Uterus (tissue), 2 donors: ENCODE data around the gene IQUB.

Source experiments
- POLR2A ChIP-seq, 2 donors: fragments of 450-650 bp; IDR thresholded peaks; one replicate each; pipeline ENCODE4 v1.6.1; 2016; ENCODE audit warnings: antibody characterized with exemption in 2 of 2, mild to moderate bottlenecking in 1 of 2, moderate library complexity in 1 of 2
- TF ChIP-seq, protein P1 (sequence below), 4 experiments: fragments of 200-600 bp in 2 of 4; fragments of 450-650 bp in 2 of 4; sonication (generic) in 2 of 4; IDR thresholded peaks; one replicate each; pipeline ENCODE4 v1.5.1; 2016 to 2019; ENCODE audit warnings: antibody characterized with exemption in 4 of 4, mild to moderate bottlenecking in 2 of 4, moderate library complexity in 1 of 4

DNA sequence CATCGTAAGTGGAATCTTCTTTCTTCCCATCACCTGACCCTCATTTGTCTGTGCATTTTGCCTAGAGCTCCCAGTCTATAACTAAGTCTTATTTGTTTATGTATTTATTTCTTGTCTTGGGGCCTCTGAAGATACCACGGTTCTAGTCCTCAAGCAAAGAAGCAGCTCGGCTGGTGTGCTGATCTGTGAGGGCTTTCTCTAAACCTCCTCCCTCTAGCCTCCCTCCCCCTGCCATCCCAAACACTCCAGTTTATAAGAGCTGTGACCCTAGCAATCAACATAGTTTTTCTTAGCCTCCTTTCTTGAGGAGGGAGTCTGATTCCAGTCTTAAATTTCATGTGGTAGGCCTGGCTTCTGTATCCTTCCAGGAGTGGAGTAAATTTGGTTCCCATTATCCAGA is 38.9 kb upstream of the IQUB start:
- TF ChIP-seq, protein P1, sequence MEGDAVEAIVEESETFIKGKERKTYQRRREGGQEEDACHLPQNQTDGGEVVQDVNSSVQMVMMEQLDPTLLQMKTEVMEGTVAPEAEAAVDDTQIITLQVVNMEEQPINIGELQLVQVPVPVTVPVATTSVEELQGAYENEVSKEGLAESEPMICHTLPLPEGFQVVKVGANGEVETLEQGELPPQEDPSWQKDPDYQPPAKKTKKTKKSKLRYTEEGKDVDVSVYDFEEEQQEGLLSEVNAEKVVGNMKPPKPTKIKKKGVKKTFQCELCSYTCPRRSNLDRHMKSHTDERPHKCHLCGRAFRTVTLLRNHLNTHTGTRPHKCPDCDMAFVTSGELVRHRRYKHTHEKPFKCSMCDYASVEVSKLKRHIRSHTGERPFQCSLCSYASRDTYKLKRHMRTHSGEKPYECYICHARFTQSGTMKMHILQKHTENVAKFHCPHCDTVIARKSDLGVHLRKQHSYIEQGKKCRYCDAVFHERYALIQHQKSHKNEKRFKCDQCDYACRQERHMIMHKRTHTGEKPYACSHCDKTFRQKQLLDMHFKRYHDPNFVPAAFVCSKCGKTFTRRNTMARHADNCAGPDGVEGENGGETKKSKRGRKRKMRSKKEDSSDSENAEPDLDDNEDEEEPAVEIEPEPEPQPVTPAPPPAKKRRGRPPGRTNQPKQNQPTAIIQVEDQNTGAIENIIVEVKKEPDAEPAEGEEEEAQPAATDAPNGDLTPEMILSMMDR (IDR thresholded peaks at IDR 0.05) = no peak
- TF ChIP-seq POLR2A (IDR thresholded peaks at IDR 0.05) = no peak
